Astrocyte (in vitro differentiated cells and primary cell): ENCODE data around the gene GMPR2.

ENCODE experiments used
- EZH2 ChIP-seq: IDR thresholded peaks from 2 replicates; pipeline ENCODE4 v1.6.1; 2012; ENCODE audit warnings: mild to moderate bottlenecking, low read length, inconsistent platforms; ENCODE audit not compliant: insufficient read depth
- TF ChIP-seq, protein P1 (sequence below): IDR thresholded peaks from 2 replicates; pipeline ENCODE4 v1.5.1; 2011; ENCODE audit warnings: low read depth, mild to moderate bottlenecking, inconsistent platforms, low read length, moderate library complexity; ENCODE audit not compliant: insufficient read depth

DNA sequence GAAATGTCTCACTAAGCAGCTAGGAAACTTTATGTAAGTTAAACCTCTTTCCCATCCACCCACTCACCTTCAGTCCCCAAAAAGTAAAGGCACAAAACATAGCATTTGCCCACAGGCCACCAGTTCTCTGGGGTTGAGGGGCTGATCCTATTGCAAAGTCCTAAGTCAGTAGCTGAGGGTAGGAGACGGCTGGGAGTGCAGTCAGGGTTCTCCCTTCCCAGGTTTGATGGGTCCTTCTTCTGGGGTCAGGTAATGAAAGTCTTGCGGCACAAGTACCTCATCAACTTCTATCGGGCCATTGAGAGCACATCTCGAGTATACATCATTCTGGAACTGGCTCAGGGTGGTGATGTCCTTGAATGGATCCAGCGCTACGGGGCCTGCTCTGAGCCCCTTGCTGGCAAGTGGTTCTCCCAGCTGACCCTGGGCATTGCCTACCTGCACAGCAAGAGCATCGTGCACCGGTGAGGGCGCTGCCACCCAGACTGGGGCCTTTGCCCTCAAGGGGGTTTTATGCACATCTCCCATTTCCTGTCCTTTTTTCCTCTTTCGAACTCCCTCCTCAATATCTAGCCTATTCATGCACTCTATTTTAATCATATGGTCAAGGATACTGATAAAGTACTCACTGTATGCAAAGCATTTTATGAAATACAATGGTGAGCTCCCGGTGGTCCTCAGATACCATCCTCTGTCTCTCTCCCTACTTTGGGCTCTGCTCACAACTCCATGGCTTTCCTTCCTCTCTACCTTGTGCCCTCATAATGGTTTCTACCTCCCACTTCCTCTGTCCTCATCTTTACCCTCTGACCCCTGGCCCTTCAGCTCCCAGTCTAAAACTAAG lies 26.2 kb upstream of the GMPR2 start:
- TF ChIP-seq EZH2 = no peak
- TF ChIP-seq, protein P1, sequence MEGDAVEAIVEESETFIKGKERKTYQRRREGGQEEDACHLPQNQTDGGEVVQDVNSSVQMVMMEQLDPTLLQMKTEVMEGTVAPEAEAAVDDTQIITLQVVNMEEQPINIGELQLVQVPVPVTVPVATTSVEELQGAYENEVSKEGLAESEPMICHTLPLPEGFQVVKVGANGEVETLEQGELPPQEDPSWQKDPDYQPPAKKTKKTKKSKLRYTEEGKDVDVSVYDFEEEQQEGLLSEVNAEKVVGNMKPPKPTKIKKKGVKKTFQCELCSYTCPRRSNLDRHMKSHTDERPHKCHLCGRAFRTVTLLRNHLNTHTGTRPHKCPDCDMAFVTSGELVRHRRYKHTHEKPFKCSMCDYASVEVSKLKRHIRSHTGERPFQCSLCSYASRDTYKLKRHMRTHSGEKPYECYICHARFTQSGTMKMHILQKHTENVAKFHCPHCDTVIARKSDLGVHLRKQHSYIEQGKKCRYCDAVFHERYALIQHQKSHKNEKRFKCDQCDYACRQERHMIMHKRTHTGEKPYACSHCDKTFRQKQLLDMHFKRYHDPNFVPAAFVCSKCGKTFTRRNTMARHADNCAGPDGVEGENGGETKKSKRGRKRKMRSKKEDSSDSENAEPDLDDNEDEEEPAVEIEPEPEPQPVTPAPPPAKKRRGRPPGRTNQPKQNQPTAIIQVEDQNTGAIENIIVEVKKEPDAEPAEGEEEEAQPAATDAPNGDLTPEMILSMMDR = no peak
